Panc1 (cell line): ENCODE measurements around the gene PLCE1. TPM values are rescaled to one million over a fixed set of nuclear protein-coding genes. Genes with fewer than 3 reads are reported as not detected.

ENCODE experiments used
- ATAC-seq: fragments of 200-7000 bp; cut with Tn5 transposase; 2 replicates; pipeline ENCODE4 v1.9.1; 2020; ENCODE audit warnings: mild to moderate bottlenecking, moderate library complexity
- BruUV-seq: library from RNA; stranded (reverse); fragments of 400-500 nt; replicated peaks from 2 replicates; lab custom pipeline; 2021; lab: Mats Ljungman, UMichigan
- CTCF ChIA-PET: fragments of 300-600 bp; sonication (Branson Sonifier 250); formaldehyde crosslinking; loops from one replicate; lab custom pipeline; 2022; ENCODE audit warnings: antibody characterized with exemption; lab: Charles Lee
- POLR2A ChIA-PET: fragments of 300-600 bp; sonication (Branson Sonifier 250); formaldehyde crosslinking; loops from one replicate; lab custom pipeline; 2022; ENCODE audit warnings: antibody characterized with exemption; lab: Charles Lee
- DNase-seq: peaks from one replicate; pipeline ENCODE4 v3.0.0-alpha.2; 2010; ENCODE audit warnings: low read depth, low spot score
- H3K27ac ChIP-seq: 2 replicates; pipeline ENCODE4 v1.5.1; 2011; ENCODE audit warnings: mild to moderate bottlenecking, low read length, inconsistent platforms
- H3K27me3 ChIP-seq: fragments of 200-500 bp; sonication (Bioruptor generic); 2 replicates; pipeline ENCODE4 v1.6.0; 2014; ENCODE audit warnings: low read length, inconsistent platforms; ENCODE audit not compliant: control insufficient read depth, insufficient read depth
- H3K36me3 ChIP-seq: fragments of 200-500 bp; sonication (Bioruptor generic); 2 replicates; pipeline ENCODE4 v1.5.1; 2014; ENCODE audit warnings: inconsistent platforms, mild to moderate bottlenecking, low read length, moderate library complexity; ENCODE audit not compliant: control insufficient read depth, insufficient read depth
- H3K4me1 ChIP-seq: 2 replicates; pipeline ENCODE4 v1.5.1; 2011; ENCODE audit warnings: inconsistent platforms, mild to moderate bottlenecking, low read length, moderate library complexity; ENCODE audit not compliant: control insufficient read depth, insufficient read depth
- H3K4me3 ChIP-seq, 2 experiments: 2 replicates each; pipeline ENCODE4 v1.5.1; 2011 to 2012; ENCODE audit warnings: low read depth in 2 of 2, low read length in 2 of 2, mild to moderate bottlenecking in 2 of 2, inconsistent platforms in 1 of 2, moderate library complexity in 1 of 2
- H3K9me3 ChIP-seq: fragments of 200-500 bp; sonication (Bioruptor generic); 2 replicates; pipeline ENCODE4 v1.5.1; 2014; ENCODE audit warnings: low read depth, mild to moderate bottlenecking, inconsistent platforms, low read length, moderate library complexity; ENCODE audit not compliant: control insufficient read depth, insufficient read depth
- POLR2AphosphoS5 ChIP-seq: IDR thresholded peaks from 2 replicates; pipeline ENCODE4 v1.6.1; 2012; ENCODE audit warnings: mild to moderate bottlenecking, low read depth, low read length, moderate library complexity
- SIN3A ChIP-seq: IDR thresholded peaks from 2 replicates; pipeline ENCODE4 v1.6.1; 2012; ENCODE audit warnings: low read depth, mild to moderate bottlenecking, low read length, moderate library complexity, borderline replicate concordance; ENCODE audit not compliant: insufficient read depth
- TCF7L2 ChIP-seq: IDR thresholded peaks from 2 replicates; pipeline ENCODE4 v1.6.1; 2011; ENCODE audit warnings: mild to moderate bottlenecking, low read depth, low read length, inconsistent platforms
- in situ Hi-C: cut with HindIII; loops from 2 replicates; pipeline ENCODE4 v1.10.0; 2016; ENCODE audit warnings: low sequenced_read_pairs, low pct_unique_long_range_greater_than_20kb
- intact Hi-C: fragments of 100-400 bp; cut with micrococcal nuclease; formaldehyde crosslinking; loops from one replicate; pipeline ENCODE4 v1.10.0; 2022; ENCODE audit not compliant: unreplicated experiment
- total RNA-seq: library from RNA; stranded (reverse); gene quantifications from one replicate; pipeline ENCODE4 v1.2.1, GENCODE V29; 2021; ENCODE audit not compliant: unreplicated experiment
- TF ChIP-seq, protein P1 (sequence below), 2 experiments: IDR thresholded peaks; 2 replicates each; pipeline ENCODE4 v1.6.1; 2011 to 2012; ENCODE audit warnings: low read depth in 2 of 2, control low read depth in 1 of 2, low read length in 1 of 2, mild to moderate bottlenecking in 1 of 2, moderate library complexity in 1 of 2; ENCODE audit not compliant: insufficient read depth in 1 of 2
- TF ChIP-seq, protein P2 (sequence below): fragments of 450-650 bp; IDR thresholded peaks from 2 replicates; pipeline ENCODE4 v1.5.1; 2017; ENCODE audit warnings: mild to moderate bottlenecking

PLCE1 gene
- total RNA-seq, 1 experiment from 2014 or later = 39.7 TPM

DNA sequence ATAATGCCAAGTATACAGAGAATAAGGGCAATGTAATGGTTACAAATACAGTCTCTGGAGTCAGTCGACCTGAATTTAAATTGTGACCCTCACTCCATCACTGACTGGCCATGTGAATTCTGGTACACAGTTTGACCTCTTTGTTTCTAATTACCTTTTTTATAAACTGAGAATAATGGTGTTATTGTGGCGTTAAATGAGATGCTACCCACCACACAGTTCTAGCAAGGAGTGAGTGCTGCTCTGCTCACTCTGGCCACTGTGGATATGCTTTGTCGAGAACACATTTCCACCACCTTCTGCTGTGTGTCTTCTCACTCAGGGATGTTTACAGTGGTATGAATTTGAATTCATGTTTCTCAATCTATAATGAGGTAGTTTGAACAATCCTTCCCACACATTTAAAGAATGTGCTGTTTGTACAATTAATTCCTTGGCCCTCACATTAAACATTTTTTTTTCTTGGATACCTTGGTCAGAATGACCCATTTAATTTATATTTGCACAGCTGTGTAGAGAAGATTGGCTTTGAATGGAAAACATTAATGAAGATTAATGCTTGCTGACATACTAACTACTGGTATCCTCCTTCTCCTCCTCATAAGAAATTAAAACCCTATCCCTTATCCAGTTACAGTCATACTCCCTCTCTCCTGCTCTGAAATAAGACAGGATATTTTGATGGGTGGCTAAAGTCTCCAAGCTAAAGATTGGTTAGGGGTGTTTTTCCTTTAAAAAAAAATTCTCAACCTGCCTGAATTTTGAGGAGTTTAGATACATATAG lies 42.4 kb downstream of the PLCE1 start:
- in situ Hi-C loops (no loop called here), intact Hi-C loops (no loop called here)
- no peak overlapping the region for H3K4me3 ChIP-seq
- ChIA-PET POLR2A (interaction anchor here (0.6 kb wide), 1 partner anchor 293 kb away, joined by 3 read pairs; no protein-coding TSS in a partner anchor), CTCF (no interaction called here)
- H3K27ac ChIP-seq = peak overlapping the region; percentile 11; the same call in 1 of the 2 replicates
- no peaks in the 10 kb centered on the region for H3K9me3 ChIP-seq
- BruUV-seq = no TSS peak
- TF ChIP-seq TCF7L2 (no peak), POLR2AphosphoS5 (no peak), SIN3A (no peak)
- TF ChIP-seq, protein P1, sequence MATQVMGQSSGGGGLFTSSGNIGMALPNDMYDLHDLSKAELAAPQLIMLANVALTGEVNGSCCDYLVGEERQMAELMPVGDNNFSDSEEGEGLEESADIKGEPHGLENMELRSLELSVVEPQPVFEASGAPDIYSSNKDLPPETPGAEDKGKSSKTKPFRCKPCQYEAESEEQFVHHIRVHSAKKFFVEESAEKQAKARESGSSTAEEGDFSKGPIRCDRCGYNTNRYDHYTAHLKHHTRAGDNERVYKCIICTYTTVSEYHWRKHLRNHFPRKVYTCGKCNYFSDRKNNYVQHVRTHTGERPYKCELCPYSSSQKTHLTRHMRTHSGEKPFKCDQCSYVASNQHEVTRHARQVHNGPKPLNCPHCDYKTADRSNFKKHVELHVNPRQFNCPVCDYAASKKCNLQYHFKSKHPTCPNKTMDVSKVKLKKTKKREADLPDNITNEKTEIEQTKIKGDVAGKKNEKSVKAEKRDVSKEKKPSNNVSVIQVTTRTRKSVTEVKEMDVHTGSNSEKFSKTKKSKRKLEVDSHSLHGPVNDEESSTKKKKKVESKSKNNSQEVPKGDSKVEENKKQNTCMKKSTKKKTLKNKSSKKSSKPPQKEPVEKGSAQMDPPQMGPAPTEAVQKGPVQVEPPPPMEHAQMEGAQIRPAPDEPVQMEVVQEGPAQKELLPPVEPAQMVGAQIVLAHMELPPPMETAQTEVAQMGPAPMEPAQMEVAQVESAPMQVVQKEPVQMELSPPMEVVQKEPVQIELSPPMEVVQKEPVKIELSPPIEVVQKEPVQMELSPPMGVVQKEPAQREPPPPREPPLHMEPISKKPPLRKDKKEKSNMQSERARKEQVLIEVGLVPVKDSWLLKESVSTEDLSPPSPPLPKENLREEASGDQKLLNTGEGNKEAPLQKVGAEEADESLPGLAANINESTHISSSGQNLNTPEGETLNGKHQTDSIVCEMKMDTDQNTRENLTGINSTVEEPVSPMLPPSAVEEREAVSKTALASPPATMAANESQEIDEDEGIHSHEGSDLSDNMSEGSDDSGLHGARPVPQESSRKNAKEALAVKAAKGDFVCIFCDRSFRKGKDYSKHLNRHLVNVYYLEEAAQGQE (IDR thresholded peaks at IDR 0.05; ENCODE audit: insufficient read depth in 1 of 2, low read depth in 2 of 2, low read length in 1 of 2) = no peak
- TF ChIP-seq, protein P2, sequence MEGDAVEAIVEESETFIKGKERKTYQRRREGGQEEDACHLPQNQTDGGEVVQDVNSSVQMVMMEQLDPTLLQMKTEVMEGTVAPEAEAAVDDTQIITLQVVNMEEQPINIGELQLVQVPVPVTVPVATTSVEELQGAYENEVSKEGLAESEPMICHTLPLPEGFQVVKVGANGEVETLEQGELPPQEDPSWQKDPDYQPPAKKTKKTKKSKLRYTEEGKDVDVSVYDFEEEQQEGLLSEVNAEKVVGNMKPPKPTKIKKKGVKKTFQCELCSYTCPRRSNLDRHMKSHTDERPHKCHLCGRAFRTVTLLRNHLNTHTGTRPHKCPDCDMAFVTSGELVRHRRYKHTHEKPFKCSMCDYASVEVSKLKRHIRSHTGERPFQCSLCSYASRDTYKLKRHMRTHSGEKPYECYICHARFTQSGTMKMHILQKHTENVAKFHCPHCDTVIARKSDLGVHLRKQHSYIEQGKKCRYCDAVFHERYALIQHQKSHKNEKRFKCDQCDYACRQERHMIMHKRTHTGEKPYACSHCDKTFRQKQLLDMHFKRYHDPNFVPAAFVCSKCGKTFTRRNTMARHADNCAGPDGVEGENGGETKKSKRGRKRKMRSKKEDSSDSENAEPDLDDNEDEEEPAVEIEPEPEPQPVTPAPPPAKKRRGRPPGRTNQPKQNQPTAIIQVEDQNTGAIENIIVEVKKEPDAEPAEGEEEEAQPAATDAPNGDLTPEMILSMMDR = no peak
- no peak for ATAC-seq
- no peaks in the 10 kb centered on the region for H3K27me3 ChIP-seq
- peaks cover 2% of the 10 kb centered on the region; the same call in 1 of the 2 replicates for H3K36me3 ChIP-seq
- H3K4me1 ChIP-seq = peaks cover 24% of the 10 kb centered on the region
- no peak for DNase-seq

DNA sequence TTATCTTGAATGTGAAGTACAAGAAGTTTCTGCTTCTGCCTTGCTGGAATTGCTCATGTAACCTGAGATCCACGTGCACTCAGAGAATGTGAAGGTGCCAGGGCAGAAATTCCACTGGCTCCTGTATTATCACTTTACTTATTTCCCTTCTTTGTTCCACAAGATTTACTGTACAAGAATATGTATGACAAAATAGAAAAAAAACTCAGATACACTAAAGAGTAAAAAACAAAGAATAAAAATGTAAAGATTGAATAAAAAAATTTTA lies 43.0 kb downstream of the PLCE1 start:
- BruUV-seq = no TSS peak
- ATAC-seq (no peak), DNase-seq (no peak)
- H3K27me3 ChIP-seq = no peaks in the 10 kb centered on the region
- peaks cover 2% of the 10 kb centered on the region; the same call in 1 of the 2 replicates for H3K36me3 ChIP-seq
- intact Hi-C loops (no loop called here), in situ Hi-C loops (no loop called here)
- H3K9me3 ChIP-seq = no peaks in the 10 kb centered on the region
- no peak for TF ChIP-seq POLR2AphosphoS5
- no peak for TF ChIP-seq TCF7L2
- no peak for TF ChIP-seq SIN3A
- TF ChIP-seq, protein P1 (IDR thresholded peaks at IDR 0.05; ENCODE audit: insufficient read depth in 1 of 2, low read depth in 2 of 2, low read length in 1 of 2) = no peak
- TF ChIP-seq, protein P2 = no peak
- ChIA-PET POLR2A (interaction anchor here (0.6 kb wide), 1 partner anchor 293 kb away, joined by 3 read pairs; no protein-coding TSS in a partner anchor), CTCF (no interaction called here)
- H3K27ac ChIP-seq = no peak overlapping the region
- H3K4me1 ChIP-seq = peaks cover 24% of the 10 kb centered on the region
- H3K4me3 ChIP-seq = no peak overlapping the region
